DMS 273 (cell line): ENCODE data around the gene EDN2.

Source experiments
- DNase-seq: peaks from one replicate; lab custom pipeline; 2025; ENCODE audit not compliant: unreplicated experiment; lab: John Stamatoyannopoulos, UW

EDN2 gene

GRCh38 chr1:41486053-41486370 is 1.5 kb upstream of the EDN2 start:
- no peak for DNase-seq

- no peak for DNase-seq
Measured at GRCh38 chr1:41485605-41486004, 1.1 kb upstream of the EDN2 start.

GRCh38 chr1:41483960-41484401 is 502 bp downstream of the EDN2 start:
- DNase-seq = no peak

GRCh38 chr1:41483001-41483850 is 1.3 kb downstream of the EDN2 start:
- no peak for DNase-seq

GRCh38 chr1:41482001-41482765 is 2.3 kb downstream of the EDN2 start:
- no peak for DNase-seq

- no peak for DNase-seq
Measured at GRCh38 chr1:41481109-41481775, 3.2 kb downstream of the EDN2 start.

- no peak for DNase-seq
Measured at GRCh38 chr1:41480204-41481108, 4.0 kb downstream of the EDN2 start.

GRCh38 chr1:41479808-41480160 is 4.7 kb downstream of the EDN2 start:
- DNase-seq = no peak

- DNase-seq = no peak
Measured at GRCh38 chr1:41479000-41479807, 5.3 kb downstream of the EDN2 start.

- DNase-seq = no peak
Measured at GRCh38 chr1:41478118-41478748, 6.2 kb downstream of the EDN2 start.

- no peak for DNase-seq
Measured at GRCh38 chr1:41476807-41477361, 7.6 kb downstream of the EDN2 start.

GRCh38 chr1:41475859-41476567 is 8.5 kb downstream of the EDN2 start:
- DNase-seq = no peak

GRCh38 chr1:41475346-41475745 is 9.1 kb downstream of the EDN2 start:
- DNase-seq = no peak

GRCh38 chr1:41474490-41475271 is 9.8 kb downstream of the EDN2 start:
- DNase-seq = no peak

GRCh38 chr1:41473738-41474362 is 10.6 kb downstream of the EDN2 start:
- no peak for DNase-seq

GRCh38 chr1:41471658-41472057 is 12.8 kb downstream of the EDN2 start:
- DNase-seq = no peak

- no peak for DNase-seq
Measured at GRCh38 chr1:41469706-41470105, 14.8 kb downstream of the EDN2 start.
